Activated gamma-delta T cell treated with Interleukin-2 at 50 U/mL for 16 hours (primary cell): ENCODE measurements around the gene FAM184B.
A peak's percentile ranks its signal among the peaks of the same experiment; 100 is the strongest.

Source experiments
- DNase-seq: peaks from one replicate; pipeline ENCODE4 v3.0.0-alpha.2; 2020

Gene FAM184B

GRCh38 chr4:17781300-17782287, at the start of gene FAM184B:
FAM184B (minus strand) TSS chr4:17781621; CDS start chr4:17781299, 322 bp downstream.
- DNase-seq = no peak

GRCh38 chr4:17823871-17824669, 42.6 kb upstream of the FAM184B start:
- DNase-seq = no peak

- DNase-seq = no peak
Measured at GRCh38 chr4:17817027-17817426, 35.6 kb upstream of the FAM184B start.

GRCh38 chr4:17816142-17816541, 34.7 kb upstream of the FAM184B start:
- no peak for DNase-seq

GRCh38 chr4:17814140-17814539, 32.7 kb upstream of the FAM184B start:
- DNase-seq = no peak

- no peak for DNase-seq
Measured at GRCh38 chr4:17812801-17813200, 31.4 kb upstream of the FAM184B start.

- DNase-seq = no peak
Measured at GRCh38 chr4:17812125-17812524, 30.7 kb upstream of the FAM184B start.

- no peak for DNase-seq
Measured at GRCh38 chr4:17811078-17811603, 29.7 kb upstream of the FAM184B start.

- DNase-seq = peak; percentile 99
Measured at GRCh38 chr4:17810260-17811077, 29.0 kb upstream of the FAM184B start, which contains the start of the genes DCAF16 and NCAPG. DCAF16 (minus strand) TSS chr4:17810757; CDS start chr4:17804141, 6,616 bp downstream. NCAPG (plus strand) TSS chr4:17810979; CDS start chr4:17811078, 99 bp downstream.

- no peak for DNase-seq
Measured at GRCh38 chr4:17809667-17810066, 28.2 kb upstream of the FAM184B start.

GRCh38 chr4:17807446-17807845, 26.0 kb upstream of the FAM184B start:
- DNase-seq = no peak

GRCh38 chr4:17805580-17806155, 24.2 kb upstream of the FAM184B start:
- no peak for DNase-seq

GRCh38 chr4:17797808-17798207, 16.4 kb upstream of the FAM184B start:
- DNase-seq = no peak

- no peak for DNase-seq
Measured at GRCh38 chr4:17794730-17795129, 13.3 kb upstream of the FAM184B start.

GRCh38 chr4:17788956-17789355, 7.5 kb upstream of the FAM184B start:
- DNase-seq = no peak

- no peak for DNase-seq
Measured at GRCh38 chr4:17787315-17787714, 5.9 kb upstream of the FAM184B start.

- DNase-seq = no peak
Measured at GRCh38 chr4:17786567-17786966, 5.1 kb upstream of the FAM184B start.

- no peak for DNase-seq
Measured at GRCh38 chr4:17785858-17786257, 4.4 kb upstream of the FAM184B start.

- no peak for DNase-seq
Measured at GRCh38 chr4:17780501-17781299, 721 bp downstream of the FAM184B start.

- DNase-seq = no peak
Measured at GRCh38 chr4:17778431-17778830, 3.0 kb downstream of the FAM184B start.

GRCh38 chr4:17773135-17773698, 8.2 kb downstream of the FAM184B start:
- no peak for DNase-seq
